NOMO-1 treated with dmso at 0.1 percent for 144 hours (cell line): Measurements from ENCODE around the gene EFNA4.

Experiments used
- DNase-seq: peaks from one replicate; lab custom pipeline; 2025; ENCODE audit not compliant: unreplicated experiment; lab: John Stamatoyannopoulos, UW

EFNA4 gene

GRCh38 chr1:155063550-155064110, at the start of gene EFNA4:
TSS of gene EFNA4 (plus strand) at chr1:155063740. CDS start at chr1:155063824, 84 bp downstream.
- DNase-seq, result peak; percentile 98

GRCh38 chr1:155014709-155015508, 48.6 kb upstream of the EFNA4 start:
- DNase-seq, result no peak

GRCh38 chr1:155015527-155016230, 47.9 kb upstream of the EFNA4 start:
- DNase-seq, result no peak

GRCh38 chr1:155016231-155016831, 47.2 kb upstream of the EFNA4 start:
- no peak for DNase-seq

GRCh38 chr1:155017041-155017945, 46.2 kb upstream of the EFNA4 start:
- peak; percentile 73 for DNase-seq

GRCh38 chr1:155017946-155018316, 45.6 kb upstream of the EFNA4 start:
- DNase-seq, result no peak

- no peak for DNase-seq
Measured at GRCh38 chr1:155018617-155019348, 44.8 kb upstream of the EFNA4 start.

GRCh38 chr1:155019377-155020245, 43.9 kb upstream of the EFNA4 start:
- no peak for DNase-seq

- no peak for DNase-seq
Measured at GRCh38 chr1:155022136-155022926, 41.2 kb upstream of the EFNA4 start.

- no peak for DNase-seq
Measured at GRCh38 chr1:155022927-155023236, 40.7 kb upstream of the EFNA4 start.

GRCh38 chr1:155023627-155024026, 39.9 kb upstream of the EFNA4 start:
- DNase-seq, result no peak

- DNase-seq, result no peak
Measured at GRCh38 chr1:155024315-155024714, 39.2 kb upstream of the EFNA4 start.

- DNase-seq, result no peak
Measured at GRCh38 chr1:155026154-155026553, 37.4 kb upstream of the EFNA4 start.

GRCh38 chr1:155026588-155026987, 37.0 kb upstream of the EFNA4 start:
- DNase-seq, result no peak

- DNase-seq, result no peak
Measured at GRCh38 chr1:155029513-155030242, 33.9 kb upstream of the EFNA4 start.

GRCh38 chr1:155030243-155030795, 33.2 kb upstream of the EFNA4 start:
- DNase-seq, result no peak

- no peak for DNase-seq
Measured at GRCh38 chr1:155030899-155031298, 32.6 kb upstream of the EFNA4 start.
